Hepatocyte (in vitro differentiated cells): Measurements from ENCODE around the gene UAP1. TPM values are rescaled to one million over a fixed set of nuclear protein-coding genes. Genes with fewer than 3 reads are reported as not detected.

Experiments
- DNase-seq: peaks from one replicate; pipeline ENCODE4 v3.0.0-alpha.2; 2016; ENCODE audit warnings: low spot score
- H2AFZ ChIP-seq: fragments of 200-600 bp; sonication (generic); 2 replicates; pipeline ENCODE4 v1.6.0; 2016; ENCODE audit warnings: antibody characterized with exemption, mild to moderate bottlenecking
- H3K27ac ChIP-seq: fragments of 200-600 bp; sonication (generic); 2 replicates; pipeline ENCODE4 v1.5.1; 2016; ENCODE audit warnings: mild to moderate bottlenecking
- H3K27me3 ChIP-seq: fragments of 200-600 bp; sonication (generic); 2 replicates; pipeline ENCODE4 v1.6.1; 2016
- H3K36me3 ChIP-seq: fragments of 200-600 bp; sonication (generic); replicated peaks from 2 replicates; pipeline ENCODE4 v1.5.1; 2016; ENCODE audit warnings: low read depth; ENCODE audit not compliant: insufficient read depth
- H3K4me1 ChIP-seq: fragments of 200-600 bp; sonication (generic); 2 replicates; pipeline ENCODE4 v1.5.1; 2016; ENCODE audit warnings: mild to moderate bottlenecking, moderate library complexity; ENCODE audit not compliant: insufficient read depth
- H3K4me2 ChIP-seq: fragments of 200-600 bp; sonication (generic); 2 replicates; pipeline ENCODE4 v1.6.0; 2016
- H3K4me3 ChIP-seq: fragments of 200-600 bp; sonication (generic); 2 replicates; pipeline ENCODE4 v1.5.1; 2016; ENCODE audit warnings: mild to moderate bottlenecking
- H3K79me2 ChIP-seq: fragments of 200-600 bp; sonication (generic); 2 replicates; pipeline ENCODE4 v1.6.0; 2017; ENCODE audit warnings: mild to moderate bottlenecking
- H3K9me2 ChIP-seq: fragments of 200-600 bp; sonication (generic); replicated peaks from 2 replicates; pipeline ENCODE4 v1.6.0; 2017; ENCODE audit warnings: mild to moderate bottlenecking; ENCODE audit not compliant: insufficient read depth
- H3K9me3 ChIP-seq: fragments of 200-600 bp; sonication (generic); 2 replicates; pipeline ENCODE4 v1.5.1; 2016; ENCODE audit warnings: low read depth, mild to moderate bottlenecking
- H4K20me1 ChIP-seq: fragments of 200-600 bp; sonication (generic); 2 replicates; pipeline ENCODE4 v1.6.0; 2016; ENCODE audit warnings: mild to moderate bottlenecking; ENCODE audit not compliant: insufficient read depth, poor library complexity, severe bottlenecking
- CTCF ChIP-seq: fragments of 200-600 bp; sonication (generic); IDR thresholded peaks from 2 replicates; pipeline ENCODE4 v1.5.1; 2016; ENCODE audit warnings: antibody characterized with exemption, mild to moderate bottlenecking; ENCODE audit not compliant: poor library complexity
- EZH2 ChIP-seq: fragments of 200-600 bp; sonication (generic); IDR thresholded peaks from 2 replicates; pipeline ENCODE4 v1.6.1; 2016; ENCODE audit warnings: antibody characterized with exemption, mild to moderate bottlenecking, borderline replicate concordance
- EZH2phosphoT487 ChIP-seq: fragments of 200-600 bp; sonication (generic); IDR thresholded peaks from one replicate; pipeline ENCODE4 v1.6.1; 2018; ENCODE audit warnings: antibody characterized with exemption, mild to moderate bottlenecking, low read depth, moderate library complexity; ENCODE audit not compliant: unreplicated experiment, severe bottlenecking
- WGBS: methylation state at CpG from one replicate; pipeline ENCODE4 v1.1.6; 2016; ENCODE audit warnings: low lambda C conversion rate; ENCODE audit errors: missing lambda C conversion rate; 5-methylcytosine and 5-hydroxymethylcytosine counted together
- polyA plus RNA-seq: library from polyadenylated mRNA; unstranded; fragments of >200 nt; fragmentation: Nextera tagmentation; extraction: Ambion mirVana; gene quantifications from 2 replicates; pipeline ENCODE4 v1.2.1, GENCODE V29; 2016
- total RNA-seq: library from RNA; depleted of rRNA; stranded (reverse); fragments of >200 nt; gene quantifications from 2 replicates; pipeline ENCODE4 v1.2.3, GENCODE V29; 2014

UAP1 gene
- total and polyA plus RNA-seq, 2 experiments from 2014 or later, result 57.4 to 65.2 TPM

DNA sequence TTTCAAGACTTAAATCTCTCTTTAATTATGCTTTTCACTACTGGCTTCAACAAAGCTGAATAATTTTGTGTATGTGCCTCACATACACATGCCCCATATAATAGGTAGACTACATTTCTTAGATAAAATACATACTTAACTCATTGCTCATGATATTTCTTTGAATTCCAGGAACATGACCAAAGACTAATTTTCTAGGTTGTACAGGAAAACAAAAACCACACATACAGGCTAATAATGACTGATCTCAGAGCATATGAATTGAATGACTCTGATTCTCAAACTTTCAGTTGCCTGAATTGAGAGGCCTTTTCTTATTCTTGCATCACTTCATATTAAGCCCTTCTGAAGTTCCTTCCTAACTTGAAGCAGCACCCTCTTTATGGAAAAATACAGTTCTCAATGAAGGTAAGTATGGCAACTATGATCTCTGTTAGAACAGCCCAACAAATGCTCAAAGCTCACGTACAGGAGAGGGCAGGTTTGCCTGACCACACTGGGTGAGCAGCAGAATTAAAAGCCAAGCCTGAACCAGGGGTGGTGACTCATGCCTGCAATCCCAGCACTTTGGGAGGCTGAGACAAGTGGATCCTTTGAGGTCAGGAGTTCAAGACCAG lies 22.6 kb upstream of the UAP1 start:
- no peaks in the 10 kb centered on the region for H3K9me3 ChIP-seq
- TF ChIP-seq CTCF (no peak), EZH2phosphoT487 (no peak), EZH2 (no peak)
- WGBS, result 84% methylated on average over 1 of the region's 1 CpG
- H2AFZ ChIP-seq, result no peak overlapping the region
- no peak for DNase-seq
- H3K4me1 ChIP-seq, result no peaks in the 10 kb centered on the region
- no peak overlapping the region for H3K4me2 ChIP-seq
- H3K4me3 ChIP-seq, result no peak overlapping the region
- H3K9me2 ChIP-seq, result no peaks in the 10 kb centered on the region
- H3K27me3 ChIP-seq, result no peaks in the 10 kb centered on the region
- H3K27ac ChIP-seq, result peak overlapping the region; percentile 55
- H3K79me2 ChIP-seq, result no peaks in the 10 kb centered on the region
- no peaks in the 10 kb centered on the region for H3K36me3 ChIP-seq
- H4K20me1 ChIP-seq, result no peaks in the 10 kb centered on the region

- no peak overlapping the region for H3K4me3 ChIP-seq
- 86% methylated on average over 5 of the region's 5 CpGs for WGBS
- H3K9me3 ChIP-seq, result no peaks in the 10 kb centered on the region
- H3K9me2 ChIP-seq, result no peaks in the 10 kb centered on the region
- no peaks in the 10 kb centered on the region for H3K27me3 ChIP-seq
- TF ChIP-seq EZH2phosphoT487, result no peak
- no peak for TF ChIP-seq EZH2
- TF ChIP-seq CTCF, result no peak
- no peaks in the 10 kb centered on the region for H4K20me1 ChIP-seq
- peak; percentile 52 for DNase-seq
- H3K4me2 ChIP-seq, result no peak overlapping the region
- no peaks in the 10 kb centered on the region for H3K4me1 ChIP-seq
- no peaks in the 10 kb centered on the region for H3K79me2 ChIP-seq
- no peak overlapping the region for H2AFZ ChIP-seq
- H3K27ac ChIP-seq, result peak overlapping the region; percentile 11
- no peaks in the 10 kb centered on the region for H3K36me3 ChIP-seq
Observed at GRCh38 chr1:162541619-162542141, 19.8 kb upstream of the UAP1 start.

- Histone ChIP-seq H3K36me3 (no peaks in the 10 kb centered on the region), H3K79me2 (no peaks in the 10 kb centered on the region), H3K4me2 (no peak overlapping the region), H3K4me1 (no peaks in the 10 kb centered on the region), H3K27ac (no peak overlapping the region), H3K27me3 (no peaks in the 10 kb centered on the region), H2AFZ (no peak overlapping the region), H3K4me3 (no peak overlapping the region), H3K9me3 (no peaks in the 10 kb centered on the region), H4K20me1 (no peaks in the 10 kb centered on the region), H3K9me2 (no peaks in the 10 kb centered on the region)
- DNase-seq, result no peak
- TF ChIP-seq EZH2phosphoT487, result no peak
- TF ChIP-seq CTCF, result no peak
- no peak for TF ChIP-seq EZH2
- WGBS, result 98% methylated on average over 3 of the region's 3 CpGs
Observed at GRCh38 chr1:162543228-162543627, 18.3 kb upstream of the UAP1 start.

DNA sequence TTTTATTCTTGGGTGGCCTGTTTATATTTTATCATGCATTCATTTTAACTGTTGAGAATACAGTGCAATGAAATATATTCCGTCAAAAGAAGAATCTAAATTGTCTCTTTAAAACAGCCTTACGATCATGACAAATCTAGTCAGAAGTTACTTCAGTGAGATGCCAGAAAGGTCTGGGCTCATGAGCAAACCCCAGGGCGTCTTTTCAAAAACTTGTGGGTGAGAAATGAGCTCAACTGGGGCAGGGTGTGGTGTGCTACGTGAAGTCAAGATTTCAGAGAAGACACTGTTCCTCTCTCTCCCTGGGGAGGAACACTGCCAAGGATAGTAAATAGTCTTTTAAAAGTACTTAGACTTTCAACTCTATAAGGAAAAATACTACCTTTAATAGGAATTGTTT lies 13.4 kb upstream of the UAP1 start:
- H3K27ac ChIP-seq, result peak overlapping the region; percentile 71
- H2AFZ ChIP-seq, result peak overlapping the region; percentile 17
- H3K9me2 ChIP-seq, result no peaks in the 10 kb centered on the region
- no peak overlapping the region for H3K4me2 ChIP-seq
- peaks cover 6% of the 10 kb centered on the region for H3K4me1 ChIP-seq
- H4K20me1 ChIP-seq, result no peaks in the 10 kb centered on the region
- no peaks in the 10 kb centered on the region for H3K36me3 ChIP-seq
- no peak overlapping the region for H3K4me3 ChIP-seq
- no peaks in the 10 kb centered on the region for H3K79me2 ChIP-seq
- DNase-seq, result peak; percentile 34
- H3K27me3 ChIP-seq, result no peaks in the 10 kb centered on the region
- 76% methylated on average over 4 of the region's 4 CpGs for WGBS
- TF ChIP-seq EZH2, result no peak
- TF ChIP-seq EZH2phosphoT487, result no peak
- TF ChIP-seq CTCF, result no peak
- no peaks in the 10 kb centered on the region for H3K9me3 ChIP-seq
